Left lung (tissue), 10 donors: ENCODE measurements around the gene CNTN5. TPM values are rescaled to one million over a fixed set of nuclear protein-coding genes. Genes with fewer than 3 reads are reported as not detected.

Experiments used
- ATAC-seq: fragments of 200-7000 bp; cut with Tn5 transposase; one replicate; pipeline ENCODE4 v1.9.1; 2020; ENCODE audit warnings: moderate library complexity
- DNase-seq, 4 donors: peaks; one replicate each; pipeline ENCODE4 v3.0.0-alpha.2; 2013 to 2020
- H3K27ac ChIP-seq, 2 donors: fragments of 200-600 bp; sonication (generic) in 1 of 2; one replicate each; pipeline versions ENCODE4 v1.5.0 to v1.8.0; 2020 to 2021
- H3K27me3 ChIP-seq, 2 donors: fragments of 200-600 bp; sonication (generic) in 1 of 2; one replicate each; pipeline versions ENCODE4 v1.5.0 to v1.8.0; 2020 to 2021
- H3K36me3 ChIP-seq, 2 donors: fragments of 200-600 bp; sonication (generic) in 1 of 2; one replicate each; pipeline versions ENCODE4 v1.5.0 to v1.8.0; 2020 to 2021
- H3K4me1 ChIP-seq, 2 donors: fragments of 200-600 bp; one replicate each; pipeline ENCODE4 v1.8.0; 2021
- H3K4me3 ChIP-seq, 2 donors: fragments of 200-600 bp; sonication (generic) in 1 of 2; one replicate each; pipeline versions ENCODE4 v1.5.0 to v1.8.0; 2020 to 2021; ENCODE audit warnings: mild to moderate bottlenecking in 1 of 2
- H3K9me3 ChIP-seq, 2 donors: fragments of 200-600 bp; sonication (generic) in 1 of 2; one replicate each; pipeline versions ENCODE4 v1.5.0 to v1.8.0; 2020 to 2021
- CTCF ChIP-seq, 2 donors: fragments of 200-600 bp; sonication (generic) in 1 of 2; IDR thresholded peaks; one replicate each; pipeline versions ENCODE4 v1.5.0 to v1.8.0; 2021; ENCODE audit warnings: antibody characterized with exemption in 2 of 2
- intact Hi-C, 2 donors: fragments of 100-400 bp; cut with DNase I; formaldehyde crosslinking; loops; one replicate each; pipeline versions ENCODE4 v1.11.2 to v1.14.2; 2022
- polyA plus RNA-seq, 6 donors: library from polyadenylated mRNA; unstranded; fragments of 120-200 nt; gene quantifications; one replicate each; pipeline ENCODE4 v1.2.1, GENCODE V29; 2013; ENCODE audit not compliant: insufficient read length in 6 of 6
- total RNA-seq, 2 donors: library from RNA; stranded (reverse); fragmentation: NEBNext Ultra II Directional; extraction: Animal tissue kit (Norgen Biotek cat#: 25700); gene quantifications; one replicate each; pipeline ENCODE4 v1.2.1, GENCODE V29; 2021
- donor health status: DM: no; HTN: yes; CAD: no.
- donor health status: DM: no; HTN: no; CAD: no.

CNTN5 gene
- total and polyA plus RNA-seq, 8 donors, result 0.08 to 0.34 (median 0.24) TPM; not detected in 1

GRCh38 chr11:99371257-99371656, 350.5 kb downstream of the CNTN5 start:
- ATAC-seq (no peak), DNase-seq (no peak)
- Histone ChIP-seq H3K4me1 (no peaks in the 10 kb centered on the region), H3K27ac (no peak overlapping the region), H3K36me3 (no peaks in the 10 kb centered on the region), H3K4me3 (no peak overlapping the region), H3K9me3 (peaks cover 0 to 4% of the 10 kb centered on the region in 2 donors), H3K27me3 (no peaks in the 10 kb centered on the region)
- intact Hi-C loops, result no loop called here
- TF ChIP-seq CTCF (IDR thresholded peaks at IDR 0.05), result no peak

GRCh38 chr11:99376463-99376862, 355.7 kb downstream of the CNTN5 start:
- no peak for TF ChIP-seq CTCF (IDR thresholded peaks at IDR 0.05)
- ATAC-seq (no peak), DNase-seq (no peak)
- Histone ChIP-seq H3K36me3 (no peaks in the 10 kb centered on the region), H3K4me3 (no peak overlapping the region), H3K27me3 (no peaks in the 10 kb centered on the region), H3K9me3 (peaks cover 0 to 4% of the 10 kb centered on the region in 2 donors), H3K27ac (no peak overlapping the region), H3K4me1 (no peaks in the 10 kb centered on the region)
- intact Hi-C loops, result no loop called here

GRCh38 chr11:99383648-99384245, 363.0 kb downstream of the CNTN5 start:
- no peak for DNase-seq
- Histone ChIP-seq H3K9me3 (peaks cover 0 to 4% of the 10 kb centered on the region in 2 donors), H3K4me1 (no peaks in the 10 kb centered on the region), H3K36me3 (no peaks in the 10 kb centered on the region), H3K27me3 (no peaks in the 10 kb centered on the region), H3K4me3 (no peak overlapping the region), H3K27ac (no peak overlapping the region)
- intact Hi-C loops, result no loop called here
- no peak for TF ChIP-seq CTCF (IDR thresholded peaks at IDR 0.05)
- ATAC-seq, result no peak

- no peaks in the 10 kb centered on the region for H3K9me3 ChIP-seq
- no peak for TF ChIP-seq CTCF (IDR thresholded peaks at IDR 0.05)
Observed at GRCh38 chr11:99391245-99391644, 370.5 kb downstream of the CNTN5 start.

GRCh38 chr11:99406345-99406744, 385.6 kb downstream of the CNTN5 start:
- no peaks in the 10 kb centered on the region for H3K36me3 ChIP-seq
- ATAC-seq, result no peak
- no peak overlapping the region for H3K4me3 ChIP-seq
- no peak overlapping the region for H3K27ac ChIP-seq
- TF ChIP-seq CTCF (IDR thresholded peaks at IDR 0.05), result no peak
- no peak for DNase-seq
- intact Hi-C loops, result no loop called here
- H3K27me3 ChIP-seq, result no peaks in the 10 kb centered on the region
- H3K9me3 ChIP-seq, result peaks cover 0 to 13% of the 10 kb centered on the region in 2 donors
- H3K4me1 ChIP-seq, result no peaks in the 10 kb centered on the region

More at GRCh38 chr11:99391245-99391644, 370.5 kb downstream of the CNTN5 start:
- no peaks in the 10 kb centered on the region for H3K4me1 ChIP-seq
- no peak for DNase-seq
- no peaks in the 10 kb centered on the region for H3K27me3 ChIP-seq
- ATAC-seq, result no peak
- no peak overlapping the region for H3K4me3 ChIP-seq
- intact Hi-C loops, result no loop called here
- H3K36me3 ChIP-seq, result no peaks in the 10 kb centered on the region
- no peak overlapping the region for H3K27ac ChIP-seq
